Measurements from ENCODE around the gene TTYH3. TPM values are rescaled to one million over a fixed set of nuclear protein-coding genes. Genes with fewer than 3 reads are reported as not detected.
"Not testable (repeated sequence)": the region's sequence is repeated elsewhere in the genome, so short reads cannot be mapped to it uniquely, and the experiment has no call there.

Gene TTYH3
- total RNA-seq, 1 donor from 2014 or later: 33.9 TPM

DNA sequence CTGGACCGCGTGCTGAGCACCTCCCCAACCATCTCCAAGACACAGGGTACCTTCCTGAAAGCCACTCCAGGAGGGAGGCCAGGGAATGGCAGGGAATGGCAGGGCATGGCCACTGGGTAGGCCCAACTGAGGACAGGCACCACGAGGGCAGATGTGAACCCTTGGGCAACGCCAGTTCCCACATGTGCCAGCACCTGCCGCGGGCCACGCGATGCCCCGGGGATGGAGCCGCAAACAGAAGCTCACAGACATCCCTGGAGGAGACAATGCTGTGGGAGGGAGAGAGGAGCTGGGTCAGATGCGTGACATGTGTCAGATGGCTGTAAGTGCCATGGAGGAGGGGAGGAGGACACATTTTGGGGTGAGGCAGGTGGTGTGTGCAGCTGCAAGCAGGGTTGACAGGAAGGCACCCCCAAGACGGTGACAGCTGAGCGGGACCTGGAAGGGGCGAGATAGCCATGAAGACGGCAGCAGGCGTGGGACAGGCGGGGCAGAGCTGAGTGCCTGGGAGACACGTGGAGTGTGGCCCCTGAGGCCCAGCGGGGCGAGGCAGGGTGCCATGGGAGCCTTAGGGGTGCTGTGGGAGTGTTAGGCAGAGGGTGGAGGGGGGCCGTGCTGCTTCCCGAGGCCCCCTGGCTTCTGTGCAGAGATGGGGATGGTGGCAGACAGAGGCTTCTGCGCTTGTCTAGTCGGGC, 45.3 kb upstream of the TTYH3 start:
- Histone ChIP-seq H3K9me3 (no peaks in the 10 kb centered on the region), H3K36me3 (peaks cover 4 to 33% of the 10 kb centered on the region in 2 donors), H3K27ac (no peak overlapping the region), H3K4me3 (no peak overlapping the region), H3K27me3 (no peaks in the 10 kb centered on the region), H3K4me1 (no peaks in the 10 kb centered on the region)
- intact Hi-C loops (cut with DNase I): no loop called here
- TF ChIP-seq POLR2AphosphoS5 (IDR thresholded peaks at IDR 0.05; ENCODE audit: insufficient read depth in 1 of 2, low read depth in 1 of 2): no peak
- TF ChIP-seq, protein P1, sequence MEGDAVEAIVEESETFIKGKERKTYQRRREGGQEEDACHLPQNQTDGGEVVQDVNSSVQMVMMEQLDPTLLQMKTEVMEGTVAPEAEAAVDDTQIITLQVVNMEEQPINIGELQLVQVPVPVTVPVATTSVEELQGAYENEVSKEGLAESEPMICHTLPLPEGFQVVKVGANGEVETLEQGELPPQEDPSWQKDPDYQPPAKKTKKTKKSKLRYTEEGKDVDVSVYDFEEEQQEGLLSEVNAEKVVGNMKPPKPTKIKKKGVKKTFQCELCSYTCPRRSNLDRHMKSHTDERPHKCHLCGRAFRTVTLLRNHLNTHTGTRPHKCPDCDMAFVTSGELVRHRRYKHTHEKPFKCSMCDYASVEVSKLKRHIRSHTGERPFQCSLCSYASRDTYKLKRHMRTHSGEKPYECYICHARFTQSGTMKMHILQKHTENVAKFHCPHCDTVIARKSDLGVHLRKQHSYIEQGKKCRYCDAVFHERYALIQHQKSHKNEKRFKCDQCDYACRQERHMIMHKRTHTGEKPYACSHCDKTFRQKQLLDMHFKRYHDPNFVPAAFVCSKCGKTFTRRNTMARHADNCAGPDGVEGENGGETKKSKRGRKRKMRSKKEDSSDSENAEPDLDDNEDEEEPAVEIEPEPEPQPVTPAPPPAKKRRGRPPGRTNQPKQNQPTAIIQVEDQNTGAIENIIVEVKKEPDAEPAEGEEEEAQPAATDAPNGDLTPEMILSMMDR (IDR thresholded peaks at IDR 0.05): no peak
- no peak for TF ChIP-seq POLR2A (IDR thresholded peaks at IDR 0.05)
- DNase-seq (ENCODE audit: extremely low spot score in 2 of 2): no peak

DNA sequence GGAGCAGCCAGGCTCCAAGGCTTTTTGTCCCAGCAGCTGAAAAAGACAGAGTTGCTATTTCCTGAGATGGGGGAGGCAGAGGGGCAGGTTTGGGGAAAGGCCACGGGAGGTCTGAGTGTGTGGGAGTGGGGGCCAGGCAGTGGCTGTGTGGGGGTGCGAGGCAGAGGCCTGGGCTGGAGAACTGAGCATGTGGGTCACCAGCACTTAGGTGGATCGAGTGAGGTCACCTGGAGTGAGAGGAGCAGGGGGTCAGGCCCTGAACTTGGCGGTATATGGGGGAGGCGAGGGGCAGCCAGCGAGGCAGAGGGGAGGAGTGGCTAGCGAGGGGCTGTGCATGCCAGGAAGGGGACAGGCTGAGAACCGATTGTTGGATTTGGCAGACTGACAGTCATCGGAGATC, 44.7 kb upstream of the TTYH3 start:
- no peaks in the 10 kb centered on the region for H3K27me3 ChIP-seq
- TF ChIP-seq, protein P1 (IDR thresholded peaks at IDR 0.05): no peak
- TF ChIP-seq POLR2A (IDR thresholded peaks at IDR 0.05) (no peak), POLR2AphosphoS5 (IDR thresholded peaks at IDR 0.05; ENCODE audit: insufficient read depth in 1 of 2, low read depth in 1 of 2) (no peak)
- H3K4me1 ChIP-seq: no peaks in the 10 kb centered on the region
- no peak for DNase-seq (ENCODE audit: extremely low spot score in 2 of 2)
- H3K9me3 ChIP-seq: no peaks in the 10 kb centered on the region
- H3K36me3 ChIP-seq: peaks cover 4 to 33% of the 10 kb centered on the region in 2 donors
- H3K27ac ChIP-seq: no peak overlapping the region
- intact Hi-C loops (cut with DNase I): no loop called here
- no peak overlapping the region for H3K4me3 ChIP-seq

DNA sequence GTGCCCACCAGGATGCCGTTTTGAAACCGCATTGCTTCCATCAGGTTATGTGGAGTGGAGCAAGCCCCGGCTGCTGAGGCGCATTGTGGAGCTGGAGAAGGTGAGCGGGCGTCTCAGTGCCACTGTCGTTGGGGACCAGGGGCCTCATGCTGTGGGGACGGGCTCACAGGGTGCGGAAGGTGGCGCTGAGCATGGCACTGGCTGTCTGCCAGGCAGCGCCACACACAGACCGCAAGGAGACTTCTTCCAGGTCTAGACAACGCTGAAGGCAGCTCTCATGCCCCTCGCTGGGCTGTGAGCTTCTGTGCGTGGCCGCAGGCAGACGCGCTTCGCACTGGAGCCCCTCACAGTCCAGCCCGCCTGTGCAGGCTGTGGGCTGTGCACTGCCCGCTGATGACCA, 44.0 kb upstream of the TTYH3 start:
- Histone ChIP-seq H3K27ac (no peak overlapping the region), H3K36me3 (peaks cover 4 to 37% of the 10 kb centered on the region in 2 donors), H3K4me3 (no peak overlapping the region), H3K4me1 (no peaks in the 10 kb centered on the region), H3K27me3 (no peaks in the 10 kb centered on the region), H3K9me3 (no peaks in the 10 kb centered on the region)
- intact Hi-C loops (cut with DNase I): no loop called here
- no peak for TF ChIP-seq POLR2A (IDR thresholded peaks at IDR 0.05)
- TF ChIP-seq, protein P1 (IDR thresholded peaks at IDR 0.05): no peak
- TF ChIP-seq POLR2AphosphoS5 (IDR thresholded peaks at IDR 0.05; ENCODE audit: insufficient read depth in 1 of 2, low read depth in 1 of 2): no peak
- no peak for DNase-seq (ENCODE audit: extremely low spot score in 2 of 2)

DNA sequence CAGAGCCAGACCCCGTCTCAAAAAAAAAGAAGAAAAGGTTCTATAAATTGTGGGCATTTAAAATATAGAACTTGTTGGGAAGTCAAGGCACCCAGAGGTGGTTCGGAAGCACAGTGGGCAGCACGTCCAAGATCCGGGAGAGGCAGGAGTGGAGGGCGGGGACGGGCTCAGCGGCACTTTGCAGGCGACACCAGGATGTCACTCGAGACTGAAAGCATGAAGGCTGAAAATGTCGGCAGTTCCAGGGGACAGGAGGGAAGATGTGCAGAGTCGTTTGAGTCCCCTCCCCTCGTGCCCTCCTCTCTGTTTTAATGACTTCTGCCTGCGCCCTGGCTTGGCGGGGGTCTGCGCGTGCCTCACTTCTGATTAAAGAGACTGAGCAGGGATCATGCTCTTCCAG, 42.4 kb upstream of the TTYH3 start:
- no peak overlapping the region for H3K27ac ChIP-seq
- TF ChIP-seq, protein P1 (IDR thresholded peaks at IDR 0.05): no peak
- no peak for TF ChIP-seq POLR2AphosphoS5 (IDR thresholded peaks at IDR 0.05; ENCODE audit: insufficient read depth in 1 of 2, low read depth in 1 of 2)
- no peak for TF ChIP-seq POLR2A (IDR thresholded peaks at IDR 0.05)
- DNase-seq (ENCODE audit: extremely low spot score in 2 of 2): no peak
- intact Hi-C loops (cut with DNase I): no loop called here
- H3K36me3 ChIP-seq: peaks cover 1 to 45% of the 10 kb centered on the region in 2 donors
- no peaks in the 10 kb centered on the region for H3K9me3 ChIP-seq
- H3K4me3 ChIP-seq: no peak overlapping the region
- H3K4me1 ChIP-seq: no peaks in the 10 kb centered on the region
- no peaks in the 10 kb centered on the region for H3K27me3 ChIP-seq

DNA sequence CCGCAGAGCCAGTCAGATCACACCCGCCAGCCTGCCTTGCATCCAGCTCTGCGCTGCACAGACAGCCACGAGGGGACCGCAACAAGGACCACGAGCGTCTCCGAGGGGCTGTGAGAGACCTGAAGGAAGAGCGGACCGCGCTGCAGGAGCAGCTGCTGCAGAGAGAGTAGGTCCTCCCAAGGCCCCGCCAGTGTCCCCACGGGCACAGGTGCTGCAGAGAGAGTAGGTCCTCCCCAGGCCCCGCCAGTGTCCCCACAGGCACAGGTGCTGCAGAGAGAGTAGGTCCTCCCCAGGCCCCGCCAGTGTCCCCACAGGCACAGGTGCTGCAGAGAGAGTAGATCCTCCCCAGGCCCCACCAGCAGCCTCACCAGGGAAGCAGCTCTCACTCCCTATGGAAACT, 41.8 kb upstream of the TTYH3 start:
- DNase-seq (ENCODE audit: extremely low spot score in 2 of 2); H3K4me1 ChIP-seq; H3K4me3 ChIP-seq; intact Hi-C loops (cut with DNase I); H3K9me3 ChIP-seq; H3K27me3 ChIP-seq; H3K27ac ChIP-seq: not testable (repeated sequence)
- H3K36me3 ChIP-seq: peaks cover 0 to 45% of the 10 kb centered on the region in 2 donors

Measured in vagina (tissue), 2 donors.